GM18526 (cell line): ENCODE measurements around the gene ZYG11A.

Experiments used
- POLR2A ChIP-seq: IDR thresholded peaks from 3 replicates; pipeline ENCODE4 v1.6.1; 2011; ENCODE audit not compliant: insufficient read length; ENCODE audit errors: extremely low read depth

Gene ZYG11A

DNA sequence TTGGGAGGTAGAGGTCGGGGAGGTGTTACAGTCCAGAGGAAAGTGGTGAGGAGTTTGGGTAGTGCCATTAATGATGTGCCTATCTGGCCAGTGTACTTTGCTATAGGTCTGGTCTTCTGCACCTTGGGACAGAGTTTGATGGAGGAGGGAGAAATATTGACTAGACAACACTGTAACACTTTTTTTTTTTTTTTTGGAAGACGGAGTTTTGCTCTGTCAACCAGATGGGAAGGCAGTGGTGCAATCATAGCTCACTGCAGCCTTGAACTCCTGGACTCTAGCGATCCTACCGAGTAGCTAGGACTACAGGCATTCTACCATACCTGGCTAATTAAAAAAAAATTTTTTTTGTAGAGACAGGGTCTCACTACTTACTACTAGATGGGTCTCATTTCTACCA, 86.5 kb downstream of the ZYG11A start:
- no peak for TF ChIP-seq POLR2A

DNA sequence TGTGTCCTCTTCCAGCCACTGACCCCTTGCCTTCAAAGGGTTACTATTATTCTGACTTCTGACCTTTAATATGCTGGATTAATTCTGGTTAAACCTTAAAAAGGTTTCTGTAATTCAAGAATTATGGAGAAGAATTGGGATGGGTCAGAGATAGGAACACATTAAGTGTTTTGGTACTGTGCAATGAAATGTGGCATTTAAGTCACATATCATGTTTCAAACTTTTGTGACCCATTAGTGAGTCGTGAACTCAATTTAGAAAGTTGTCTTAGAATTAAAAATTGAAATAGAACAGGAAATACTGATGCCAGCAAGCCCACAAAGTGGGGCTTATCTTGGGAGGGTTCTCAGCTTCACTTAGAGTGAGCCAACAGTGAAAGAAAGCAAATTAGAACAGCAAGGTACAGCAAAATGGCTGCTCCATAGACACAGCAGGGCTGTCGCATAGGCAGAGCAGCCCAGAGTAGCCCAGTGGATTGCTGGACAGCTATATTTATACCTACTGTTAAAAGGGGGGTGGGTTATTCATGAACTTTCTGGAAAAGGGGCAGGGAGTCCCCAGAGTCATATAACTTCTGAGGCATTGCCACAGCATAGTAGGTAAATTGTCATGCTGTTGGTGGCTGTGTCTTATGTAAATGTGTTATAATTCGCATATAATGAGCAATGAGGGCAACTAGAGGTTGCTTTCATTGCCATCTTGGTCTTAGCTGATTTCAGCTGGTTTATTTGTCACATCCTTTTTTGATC, 95.0 kb downstream of the ZYG11A start:
- TF ChIP-seq POLR2A = no peak

DNA sequence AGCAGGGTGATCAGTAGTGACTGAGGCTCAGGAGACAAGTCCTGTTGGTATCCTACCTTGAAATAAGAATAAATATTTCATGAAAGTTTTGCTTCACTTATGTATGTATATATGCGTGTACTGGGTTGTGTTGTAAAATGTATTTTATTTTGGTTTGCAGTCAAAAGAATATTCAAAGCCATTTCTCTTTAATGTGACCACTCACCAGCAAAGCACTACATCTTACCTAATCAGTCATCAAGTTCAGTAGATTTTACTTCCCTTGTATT, 95.6 kb downstream of the ZYG11A start:
- TF ChIP-seq POLR2A = no peak

DNA sequence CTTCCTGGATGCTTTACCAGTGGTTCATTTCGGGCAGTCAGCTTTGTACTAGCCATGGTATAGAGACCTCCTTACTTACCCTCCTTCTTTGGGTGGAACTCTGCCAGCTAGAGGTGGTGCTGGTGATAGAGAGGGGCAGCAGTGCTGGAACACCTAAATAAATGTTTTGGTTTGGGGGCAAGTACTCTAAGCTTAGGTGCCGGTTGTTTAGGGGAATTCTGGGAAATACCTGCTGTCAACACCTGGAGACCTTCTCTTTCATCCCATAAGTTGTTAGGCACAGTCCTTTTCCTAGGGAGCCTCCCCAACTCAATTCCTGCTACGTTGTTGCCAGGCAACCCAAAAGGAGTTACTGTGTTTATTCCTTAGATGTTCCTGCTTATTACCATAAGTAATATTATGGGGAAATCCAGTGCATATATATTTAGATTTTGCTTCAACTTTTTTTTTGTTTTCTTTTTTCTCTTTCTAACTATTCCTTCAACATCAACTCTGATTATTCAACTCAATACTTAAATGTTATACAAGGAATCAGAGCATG, 101.4 kb downstream of the ZYG11A start:
- TF ChIP-seq POLR2A = no peak

DNA sequence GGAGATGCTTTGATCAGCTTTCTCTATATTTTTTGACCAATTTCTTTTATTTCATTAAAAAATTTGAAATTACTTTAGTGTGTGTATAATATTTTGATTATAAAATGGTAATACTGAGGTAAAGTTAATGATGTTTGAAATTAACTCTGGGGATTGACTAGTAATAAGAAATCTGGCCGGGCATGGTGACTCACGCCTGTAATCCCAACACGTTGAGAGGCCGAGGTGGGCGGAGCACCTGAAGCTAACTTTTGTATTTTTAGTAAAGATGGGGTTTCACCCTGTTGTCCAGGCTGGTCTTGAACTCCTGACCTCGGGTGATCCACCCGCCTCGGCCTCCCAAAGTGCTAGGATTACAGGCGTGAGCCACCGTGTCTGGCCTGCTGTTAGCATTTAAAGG, 102.0 kb downstream of the ZYG11A start:
- TF ChIP-seq POLR2A = no peak
